ENCODE results near the gene SNRNP40. TPM values are rescaled to one million over a fixed set of nuclear protein-coding genes. Genes with fewer than 3 reads are reported as not detected.

SNRNP40 gene
- total RNA-seq, 1 donor from 2014 or later, result 35.2 TPM

DNA sequence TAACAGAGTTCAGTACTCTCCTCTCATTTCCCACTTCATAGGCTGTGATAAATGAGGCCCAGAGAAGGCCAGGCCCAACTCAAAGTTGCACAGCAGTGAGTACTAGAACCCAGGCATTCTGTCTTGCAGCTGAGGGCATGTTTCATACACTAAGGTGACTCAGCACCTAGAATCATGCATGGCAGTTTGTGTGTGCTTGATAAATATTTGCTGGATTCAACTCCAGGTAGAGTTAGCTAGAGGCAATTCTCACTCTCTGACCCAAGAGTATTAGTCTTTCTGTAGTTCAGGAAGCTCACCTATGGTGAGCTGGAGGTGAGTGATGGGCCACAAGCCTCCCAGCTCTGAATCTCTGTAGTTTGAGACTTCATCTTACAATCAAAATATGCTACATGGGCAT is 67.6 kb downstream of the SNRNP40 start:
- ATAC-seq (no peak), DNase-seq (no peak)
- H3K36me3 ChIP-seq, result no peaks in the 10 kb centered on the region
- no peak overlapping the region for H3K27ac ChIP-seq
- no peak overlapping the region for H3K4me3 ChIP-seq
- H3K27me3 ChIP-seq, result peaks cover 4% of the 10 kb centered on the region
- TF ChIP-seq, protein P1, sequence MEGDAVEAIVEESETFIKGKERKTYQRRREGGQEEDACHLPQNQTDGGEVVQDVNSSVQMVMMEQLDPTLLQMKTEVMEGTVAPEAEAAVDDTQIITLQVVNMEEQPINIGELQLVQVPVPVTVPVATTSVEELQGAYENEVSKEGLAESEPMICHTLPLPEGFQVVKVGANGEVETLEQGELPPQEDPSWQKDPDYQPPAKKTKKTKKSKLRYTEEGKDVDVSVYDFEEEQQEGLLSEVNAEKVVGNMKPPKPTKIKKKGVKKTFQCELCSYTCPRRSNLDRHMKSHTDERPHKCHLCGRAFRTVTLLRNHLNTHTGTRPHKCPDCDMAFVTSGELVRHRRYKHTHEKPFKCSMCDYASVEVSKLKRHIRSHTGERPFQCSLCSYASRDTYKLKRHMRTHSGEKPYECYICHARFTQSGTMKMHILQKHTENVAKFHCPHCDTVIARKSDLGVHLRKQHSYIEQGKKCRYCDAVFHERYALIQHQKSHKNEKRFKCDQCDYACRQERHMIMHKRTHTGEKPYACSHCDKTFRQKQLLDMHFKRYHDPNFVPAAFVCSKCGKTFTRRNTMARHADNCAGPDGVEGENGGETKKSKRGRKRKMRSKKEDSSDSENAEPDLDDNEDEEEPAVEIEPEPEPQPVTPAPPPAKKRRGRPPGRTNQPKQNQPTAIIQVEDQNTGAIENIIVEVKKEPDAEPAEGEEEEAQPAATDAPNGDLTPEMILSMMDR (IDR thresholded peaks at IDR 0.05), result no peak
- intact Hi-C loops (cut with DNase I), result no loop called here
- no peaks in the 10 kb centered on the region for H3K4me1 ChIP-seq
- H3K9me3 ChIP-seq, result no peaks in the 10 kb centered on the region

DNA sequence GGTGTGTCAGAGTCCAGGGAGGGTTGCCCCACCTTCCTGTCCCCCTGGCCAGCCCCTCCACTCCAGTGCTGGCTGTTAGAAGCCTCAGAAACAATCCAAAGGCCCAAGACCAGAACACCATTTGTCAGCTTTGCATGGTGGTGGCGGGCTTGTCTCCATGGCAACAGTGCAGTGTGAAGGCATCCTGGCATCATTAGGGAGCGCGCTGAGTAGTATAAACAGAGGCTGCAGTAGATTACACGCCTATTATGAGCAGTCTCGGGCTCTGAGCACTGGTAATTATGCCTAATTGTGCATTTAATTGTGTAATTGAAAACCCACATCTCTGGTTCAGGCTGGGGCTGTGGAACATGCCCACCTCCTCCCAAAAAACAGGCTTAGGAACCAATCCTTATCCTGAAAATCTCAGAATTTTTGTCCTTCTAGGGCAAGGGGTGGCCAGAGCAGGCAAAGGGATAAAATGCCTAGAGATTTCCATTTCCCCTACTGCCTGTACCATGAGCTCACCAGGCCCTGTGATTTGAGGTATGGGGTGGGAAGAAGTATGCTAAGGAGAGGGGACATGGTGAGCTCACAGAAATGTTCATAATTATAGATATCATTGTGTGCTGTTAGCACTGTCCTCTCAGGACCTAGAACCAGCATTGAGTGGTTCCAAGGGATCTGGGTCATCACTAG is 68.6 kb downstream of the SNRNP40 start:
- intact Hi-C loops (cut with DNase I), result no loop called here
- DNase-seq, result no peak
- no peak overlapping the region for H3K27ac ChIP-seq
- H3K36me3 ChIP-seq, result no peaks in the 10 kb centered on the region
- no peaks in the 10 kb centered on the region for H3K4me1 ChIP-seq
- no peaks in the 10 kb centered on the region for H3K9me3 ChIP-seq
- no peaks in the 10 kb centered on the region for H3K27me3 ChIP-seq
- no peak overlapping the region for H3K4me3 ChIP-seq
- TF ChIP-seq, protein P1 (IDR thresholded peaks at IDR 0.05), result no peak
- no peak for ATAC-seq

DNA sequence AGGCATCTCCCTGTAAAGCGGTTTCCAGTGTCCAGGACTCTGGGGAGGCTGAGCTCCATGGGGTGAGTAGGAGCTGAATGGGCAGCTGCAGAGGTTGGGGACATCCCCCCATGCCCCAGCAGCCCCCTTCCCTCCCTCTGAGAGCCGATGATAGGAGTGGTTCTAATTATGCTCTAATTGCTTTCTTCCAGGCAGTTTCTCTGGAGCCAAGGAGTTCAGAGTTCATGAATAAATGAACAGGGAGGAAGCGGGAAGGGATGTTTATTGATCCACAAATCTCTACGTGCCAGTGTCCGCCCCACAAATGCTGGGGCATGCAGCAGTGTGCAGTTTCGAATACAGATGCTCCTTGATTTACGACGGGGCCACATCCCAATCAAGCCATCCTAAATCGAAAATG is 72.5 kb downstream of the SNRNP40 start:
- no peaks in the 10 kb centered on the region for H3K36me3 ChIP-seq
- H3K27ac ChIP-seq, result no peak overlapping the region
- no peak overlapping the region for H3K4me3 ChIP-seq
- no peaks in the 10 kb centered on the region for H3K4me1 ChIP-seq
- H3K9me3 ChIP-seq, result no peaks in the 10 kb centered on the region
- intact Hi-C loops (cut with DNase I), result no loop called here
- ATAC-seq (no peak), DNase-seq (no peak)
- no peaks in the 10 kb centered on the region for H3K27me3 ChIP-seq
- TF ChIP-seq, protein P1 (IDR thresholded peaks at IDR 0.05), result no peak

DNA sequence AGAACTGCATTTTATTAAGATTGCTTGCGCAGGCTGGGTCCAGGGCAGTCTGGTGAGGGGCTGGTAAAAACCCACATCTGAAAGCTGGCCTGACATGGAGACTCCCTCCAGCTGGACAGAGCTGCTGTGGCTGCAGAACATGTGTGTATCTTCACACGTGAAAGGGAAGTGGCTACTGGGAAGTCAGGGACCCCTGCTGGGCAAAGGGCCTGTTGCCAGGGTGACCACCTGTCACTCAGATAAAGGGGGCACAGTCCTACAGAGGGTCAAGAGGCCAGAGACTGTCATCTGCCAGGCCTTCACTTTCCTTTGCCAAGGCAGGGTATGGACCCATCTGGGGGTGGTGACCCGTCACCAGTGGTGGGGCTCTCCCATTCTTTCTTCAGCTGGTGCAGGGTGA is 74.4 kb downstream of the SNRNP40 start:
- TF ChIP-seq, protein P1 (IDR thresholded peaks at IDR 0.05), result no peak
- no peak for DNase-seq
- Histone ChIP-seq H3K27me3 (no peaks in the 10 kb centered on the region), H3K36me3 (no peaks in the 10 kb centered on the region), H3K4me1 (no peaks in the 10 kb centered on the region), H3K27ac (no peak overlapping the region), H3K9me3 (no peaks in the 10 kb centered on the region), H3K4me3 (no peak overlapping the region)
- intact Hi-C loops (cut with DNase I), result no loop called here
- ATAC-seq, result no peak

DNA sequence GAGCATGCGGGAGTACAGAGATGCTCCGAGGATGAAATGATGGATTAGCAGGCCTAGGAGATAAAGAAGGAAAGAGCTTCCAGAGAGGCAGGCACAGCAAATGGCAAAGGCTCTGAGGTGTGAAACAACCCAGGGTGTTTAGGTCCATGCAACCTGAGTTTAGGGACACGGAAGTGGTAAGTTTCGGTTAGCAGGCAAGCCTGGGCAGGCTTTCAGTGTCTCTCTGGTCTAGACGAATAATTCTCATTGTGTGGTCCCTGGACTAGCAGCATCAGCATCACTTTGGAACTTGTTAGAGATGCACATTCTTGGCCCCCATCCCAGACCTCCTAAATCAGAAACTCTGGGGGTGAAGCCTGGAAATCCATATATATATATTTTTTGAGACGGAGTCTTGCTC is 75.5 kb downstream of the SNRNP40 start:
- TF ChIP-seq, protein P1 (IDR thresholded peaks at IDR 0.05), result no peak
- ATAC-seq, result no peak
- Histone ChIP-seq H3K4me1 (no peaks in the 10 kb centered on the region), H3K4me3 (no peak overlapping the region), H3K27ac (no peak overlapping the region), H3K9me3 (no peaks in the 10 kb centered on the region), H3K27me3 (no peaks in the 10 kb centered on the region), H3K36me3 (no peaks in the 10 kb centered on the region)
- intact Hi-C loops (cut with DNase I), result no loop called here
- DNase-seq, result no peak

DNA sequence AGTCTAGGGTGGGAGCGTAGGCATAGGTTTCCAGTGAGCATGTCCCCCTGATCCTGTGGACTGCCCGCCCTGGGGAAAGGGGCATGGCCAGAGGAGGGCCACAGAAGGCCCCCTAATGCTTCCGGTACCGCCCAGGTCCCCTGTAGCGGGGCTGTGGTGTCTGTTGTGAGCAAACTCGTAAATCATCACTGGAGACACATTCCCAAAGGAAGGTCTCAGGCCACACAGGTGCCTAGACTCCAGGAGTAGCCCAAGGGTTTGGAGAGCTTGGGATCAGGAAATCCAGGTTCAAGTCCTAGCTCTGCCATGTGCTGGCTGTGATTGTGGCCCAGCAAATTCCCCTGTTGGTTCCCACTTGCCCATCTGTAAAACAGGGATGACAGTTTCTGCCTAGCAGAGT is 77.1 kb downstream of the SNRNP40 start:
- Histone ChIP-seq H3K4me1 (no peaks in the 10 kb centered on the region), H3K9me3 (no peaks in the 10 kb centered on the region), H3K27me3 (no peaks in the 10 kb centered on the region), H3K4me3 (no peak overlapping the region), H3K27ac (no peak overlapping the region), H3K36me3 (no peaks in the 10 kb centered on the region)
- no peak for DNase-seq
- intact Hi-C loops (cut with DNase I), result no loop called here
- TF ChIP-seq, protein P1 (IDR thresholded peaks at IDR 0.05), result no peak
- no peak for ATAC-seq
